GM19463 (cell line): Measurements from ENCODE around the gene TMEM108.

ENCODE experiments used
- ATAC-seq: cut with Tn5 transposase; IDR thresholded peaks from one replicate; pipeline ENCODE4 v1.9.1; 2021; ENCODE audit warnings: mild to moderate bottlenecking, moderate library complexity; ENCODE audit not compliant: unreplicated experiment

Gene TMEM108

GRCh38 chr3:133159498-133160475 lies 121.6 kb downstream of the TMEM108 start:
- peak; percentile 82 for ATAC-seq

DNA sequence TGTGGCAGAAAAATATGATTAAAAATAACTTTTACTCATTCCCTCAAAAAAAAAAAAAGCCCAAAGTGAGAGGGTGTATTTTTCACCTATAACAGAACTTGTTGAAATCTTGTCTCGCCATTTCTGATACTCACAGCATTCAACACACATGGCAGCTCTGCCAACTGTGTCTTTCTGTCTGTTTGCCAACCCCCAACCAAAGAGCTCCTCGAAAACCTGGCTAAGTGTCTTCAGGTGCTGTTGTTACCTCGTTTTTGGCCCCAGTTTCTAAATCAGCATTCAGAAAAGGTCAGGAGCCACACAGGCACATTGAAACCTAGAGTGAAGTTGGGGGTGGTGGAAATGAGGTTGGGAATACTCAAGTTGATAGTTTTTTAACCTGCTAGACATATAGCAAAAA lies 123.5 kb downstream of the TMEM108 start:
- ATAC-seq, result no peak

DNA sequence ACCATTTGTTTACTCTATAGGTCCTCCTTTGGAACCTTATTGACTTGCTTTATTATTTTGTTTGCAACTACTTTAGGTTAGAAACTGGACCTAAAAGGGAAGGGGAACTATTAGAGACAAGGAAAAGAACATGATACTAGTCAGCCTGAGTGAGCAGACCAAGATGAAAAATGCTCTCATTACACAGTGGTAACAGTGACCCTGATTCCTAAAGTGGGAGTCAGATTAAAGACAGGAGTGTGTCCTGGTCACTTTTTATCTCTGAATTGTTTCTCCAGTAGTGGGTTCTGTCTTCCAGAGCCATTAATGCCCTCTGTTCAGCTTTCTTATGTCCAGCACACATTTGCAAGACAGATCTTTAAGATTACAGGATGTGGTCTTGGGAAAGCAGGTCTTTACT lies 124.1 kb downstream of the TMEM108 start:
- ATAC-seq, result no peak

- ATAC-seq, result no peak
Measured at GRCh38 chr3:133162670-133163305, 124.6 kb downstream of the TMEM108 start.

GRCh38 chr3:133167340-133168024 lies 129.3 kb downstream of the TMEM108 start:
- ATAC-seq, result no peak

DNA sequence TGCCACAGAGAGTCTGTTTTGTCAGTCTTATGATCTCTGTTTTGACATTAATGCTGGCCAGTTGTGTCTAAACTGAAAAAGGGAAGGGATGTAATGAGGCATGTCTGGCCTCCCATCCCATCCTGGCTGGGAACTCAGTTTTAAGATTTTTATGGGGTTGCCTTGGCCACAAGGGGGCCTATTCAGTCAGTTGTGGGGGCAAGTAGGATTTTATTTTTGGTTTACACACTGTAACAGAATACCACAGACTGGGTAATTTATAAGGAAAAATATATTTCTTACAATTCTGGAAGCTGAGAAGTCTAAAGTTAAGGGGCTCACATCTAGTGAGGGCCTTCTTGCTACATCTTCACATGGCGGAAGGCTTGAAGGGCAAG lies 129.8 kb downstream of the TMEM108 start:
- no peak for ATAC-seq

DNA sequence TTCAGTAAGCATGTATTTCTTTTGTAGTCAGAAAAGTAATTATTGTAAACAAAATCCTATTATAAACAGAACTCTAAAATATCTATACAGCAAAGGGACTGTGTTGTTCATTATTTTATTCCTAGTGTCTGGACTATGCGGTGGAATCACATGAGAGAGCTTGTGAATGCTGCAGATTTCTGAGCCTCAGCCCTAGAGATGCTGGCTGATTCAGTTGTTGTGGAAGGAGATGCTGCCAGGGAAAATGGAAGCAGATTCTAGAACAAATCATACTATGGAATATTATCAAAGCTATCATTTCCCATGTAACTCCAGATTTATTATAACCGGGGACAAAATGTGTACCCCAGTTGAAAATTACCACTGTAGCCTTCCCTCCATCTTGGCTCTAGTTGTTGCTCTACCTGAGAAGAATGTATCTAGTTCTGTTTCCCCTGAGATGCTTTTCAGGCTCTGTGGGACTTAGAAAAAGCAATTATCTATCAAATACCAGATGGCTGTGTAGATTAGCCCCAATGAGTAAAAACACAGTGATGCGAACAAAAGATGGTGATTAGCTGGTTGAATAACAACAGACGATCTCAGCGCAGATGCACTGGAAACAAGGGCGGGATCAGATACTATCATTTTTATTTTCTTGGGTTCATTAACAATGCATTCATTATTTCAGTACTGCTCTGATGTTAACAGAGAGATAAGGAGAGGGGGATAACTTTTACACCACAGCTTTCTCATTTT lies 131.3 kb downstream of the TMEM108 start:
- no peak for ATAC-seq

GRCh38 chr3:133171831-133172230 lies 133.6 kb downstream of the TMEM108 start:
- no peak for ATAC-seq

GRCh38 chr3:133181392-133182150 lies 143.4 kb downstream of the TMEM108 start:
- no peak for ATAC-seq

DNA sequence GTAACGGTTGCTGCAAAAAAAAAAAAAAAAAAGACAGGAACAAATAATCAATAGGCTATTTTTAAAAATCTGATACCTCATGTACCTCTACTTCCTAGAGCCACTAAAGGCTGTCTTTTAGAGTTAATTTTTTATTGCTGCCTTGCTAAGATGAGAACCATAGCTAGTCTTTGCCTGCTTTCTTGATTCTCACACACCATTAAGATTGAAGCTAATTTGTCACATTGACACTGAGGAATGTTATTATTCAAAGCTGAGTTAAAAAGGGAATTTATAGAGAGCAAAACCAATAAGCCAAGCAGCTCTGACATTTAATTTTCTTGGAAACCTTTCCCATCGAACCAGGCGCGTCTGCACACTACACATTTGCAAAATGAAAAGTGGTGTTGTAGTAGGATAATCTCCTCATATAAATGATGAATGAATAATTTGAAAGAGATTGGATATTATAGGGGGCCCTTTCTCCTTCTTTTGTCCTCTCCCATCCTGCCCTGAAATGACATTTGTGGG lies 149.7 kb downstream of the TMEM108 start:
- ATAC-seq, result no peak

- ATAC-seq, result no peak
Measured at GRCh38 chr3:133188996-133189395, 150.8 kb downstream of the TMEM108 start.

GRCh38 chr3:133189893-133190292 lies 151.7 kb downstream of the TMEM108 start:
- no peak for ATAC-seq

DNA sequence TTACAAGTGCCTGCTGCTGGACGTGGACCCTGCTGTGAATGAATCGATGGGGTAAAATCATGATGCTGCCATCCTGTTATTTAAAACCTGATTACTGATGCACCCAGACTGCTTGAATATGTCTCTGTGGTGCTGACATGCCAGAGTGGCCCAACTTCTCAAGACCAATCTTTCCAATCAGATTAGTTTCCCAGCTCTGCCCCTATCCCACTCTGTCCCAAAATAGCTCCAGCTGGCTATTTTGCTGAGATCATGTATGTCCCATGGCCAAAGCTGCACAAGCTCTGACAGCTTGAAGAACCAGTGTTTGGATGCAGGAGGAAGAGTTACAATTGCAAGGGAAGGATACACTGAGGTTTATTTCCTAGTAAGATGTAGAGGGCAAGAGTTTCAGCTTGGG lies 153.6 kb downstream of the TMEM108 start:
- ATAC-seq, result no peak

GRCh38 chr3:133192363-133192945 lies 154.3 kb downstream of the TMEM108 start:
- no peak for ATAC-seq

DNA sequence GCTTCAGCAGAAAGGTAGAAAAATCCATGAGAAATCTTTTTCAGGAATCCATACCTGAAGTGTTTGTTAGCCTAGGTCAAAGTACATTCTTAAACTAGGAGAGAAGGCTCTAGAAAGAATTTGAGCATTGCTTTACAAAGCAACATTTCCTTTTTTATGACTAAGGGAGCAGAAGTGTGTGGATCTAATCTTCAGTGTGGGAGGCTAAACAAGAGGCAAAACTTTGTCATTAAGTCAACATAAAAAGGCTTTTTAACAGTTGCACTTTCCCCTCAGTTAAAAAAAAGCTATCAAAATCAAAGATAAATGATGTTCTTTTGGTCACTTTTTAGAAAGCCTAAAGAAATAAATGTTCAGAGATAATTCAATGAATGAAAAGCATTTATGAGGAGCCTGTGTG lies 154.8 kb downstream of the TMEM108 start:
- ATAC-seq, result no peak

DNA sequence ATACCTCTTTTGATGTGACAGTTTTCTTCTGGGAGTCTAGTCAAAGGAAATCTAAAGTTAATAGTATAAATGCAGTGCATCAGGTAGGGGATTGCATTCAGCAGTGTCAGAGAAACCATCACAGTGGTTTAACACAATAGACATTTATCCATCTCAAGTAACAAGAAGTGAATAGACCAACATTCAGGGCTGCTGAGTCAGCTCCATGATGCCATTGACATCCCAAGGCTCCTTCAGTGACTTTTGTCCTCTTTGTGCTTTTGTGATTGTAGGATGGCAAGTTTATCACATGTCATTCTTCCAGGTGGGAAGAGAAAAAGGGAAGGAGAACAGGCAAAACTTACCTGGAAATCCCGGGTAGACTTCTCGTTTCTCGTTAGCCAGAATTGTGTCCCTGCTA lies 158.3 kb downstream of the TMEM108 start:
- no peak for ATAC-seq

DNA sequence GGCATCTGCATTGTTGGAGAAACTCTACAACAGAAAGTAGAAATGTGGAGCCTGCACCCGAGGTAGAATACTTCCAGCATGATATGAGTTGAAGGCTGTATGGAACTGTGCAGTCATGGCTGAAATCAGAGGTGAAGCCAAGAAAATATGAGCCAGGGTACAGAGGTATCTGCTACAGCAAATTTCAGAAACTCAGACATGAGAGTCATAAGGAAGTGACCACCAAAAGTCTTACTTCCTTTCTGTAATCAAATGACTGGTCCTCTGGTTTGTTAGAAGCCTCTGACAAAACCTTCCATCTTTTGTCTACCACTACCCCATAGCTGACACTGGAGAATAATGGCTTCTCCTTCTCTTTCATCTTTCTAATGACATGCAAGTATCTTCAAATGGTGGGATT lies 159.4 kb downstream of the TMEM108 start:
- ATAC-seq, result no peak

GRCh38 chr3:133206921-133207320 lies 168.7 kb downstream of the TMEM108 start:
- ATAC-seq, result no peak

DNA sequence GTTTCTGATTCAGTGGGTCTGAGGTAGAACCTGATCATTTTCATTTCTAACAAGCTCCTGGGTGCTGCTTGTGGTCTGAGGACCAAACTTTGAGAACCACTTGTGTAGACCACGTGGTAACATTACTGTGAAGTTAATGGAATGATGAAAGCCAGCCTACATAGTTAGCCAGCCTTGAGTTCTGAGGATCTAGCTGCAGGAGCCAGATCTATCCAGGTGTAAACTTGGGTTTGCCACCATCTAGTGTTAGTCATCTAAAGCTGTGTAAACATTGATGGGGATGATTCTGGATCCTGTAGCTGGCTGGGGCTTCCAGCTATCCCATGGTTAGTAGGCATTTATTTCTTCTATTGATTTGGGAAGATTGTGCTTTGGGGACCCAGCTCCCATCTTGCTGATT lies 170.0 kb downstream of the TMEM108 start:
- no peak for ATAC-seq
